GM23338 (cell line): Measurements from ENCODE around the gene ANKRD60. TPM values are rescaled to one million over a fixed set of nuclear protein-coding genes. Genes with fewer than 3 reads are reported as not detected.

Experiments used
- ATAC-seq: fragments of 200-7000 bp; cut with Tn5 transposase; 3 replicates; pipeline ENCODE4 v1.9.1; 2020
- DNase-seq: peaks from one replicate; pipeline ENCODE4 v3.0.0-alpha.2; 2015; ENCODE audit warnings: low spot score
- H2AFZ ChIP-seq: fragments of 200-600 bp; sonication (generic); 2 replicates; pipeline ENCODE4 v1.8.0; 2016; ENCODE audit warnings: antibody characterized with exemption, mild to moderate bottlenecking, moderate library complexity
- H3F3A ChIP-seq: fragments of 200-600 bp; sonication (generic); replicated peaks from 2 replicates; pipeline ENCODE4 v1.8.0; 2017; ENCODE audit warnings: antibody characterized with exemption, mixed run types, low read depth
- H3K27ac ChIP-seq: fragments of 200-600 bp; sonication (generic); 2 replicates; pipeline ENCODE4 v1.6.1; 2016; ENCODE audit warnings: low read depth
- H3K27me3 ChIP-seq: fragments of 200-600 bp; sonication (generic); 2 replicates; pipeline ENCODE4 v1.8.0; 2016; ENCODE audit warnings: mild to moderate bottlenecking, mixed run types, moderate library complexity; ENCODE audit not compliant: insufficient read depth
- H3K36me3 ChIP-seq: fragments of 200-600 bp; sonication (generic); 2 replicates; pipeline ENCODE4 v1.8.0; 2016; ENCODE audit warnings: mild to moderate bottlenecking; ENCODE audit not compliant: insufficient read depth
- H3K4me1 ChIP-seq: fragments of 200-600 bp; sonication (generic); 2 replicates; pipeline ENCODE4 v1.8.0; 2016; ENCODE audit warnings: mild to moderate bottlenecking, moderate library complexity; ENCODE audit not compliant: insufficient read depth
- H3K4me2 ChIP-seq: fragments of 200-600 bp; sonication (generic); 2 replicates; pipeline ENCODE4 v1.7.1; 2017; ENCODE audit warnings: mixed run types
- H3K4me3 ChIP-seq: fragments of 200-600 bp; sonication (generic); 2 replicates; pipeline ENCODE4 v1.6.1; 2016; ENCODE audit warnings: mixed run types
- H3K79me2 ChIP-seq: fragments of 200-600 bp; sonication (generic); replicated peaks from 2 replicates; pipeline ENCODE4 v1.8.0; 2017; ENCODE audit warnings: mild to moderate bottlenecking; ENCODE audit not compliant: insufficient read depth
- H3K9me2 ChIP-seq: fragments of 200-600 bp; sonication (generic); 2 replicates; pipeline ENCODE4 v1.8.0; 2017; ENCODE audit not compliant: insufficient read depth
- H4K20me1 ChIP-seq: fragments of 200-600 bp; sonication (generic); replicated peaks from 2 replicates; pipeline ENCODE4 v1.8.0; 2017; ENCODE audit warnings: mild to moderate bottlenecking; ENCODE audit not compliant: insufficient read depth
- H3K27ac Mint-ChIP-seq: 2 replicates; pipeline ENCODE4 v1.8.0; 2020; ENCODE audit warnings: inconsistent platforms, mild to moderate bottlenecking, moderate library complexity, mixed read lengths
- H3K27me3 Mint-ChIP-seq: 3 replicates; pipeline ENCODE4 v1.8.0; 2022; ENCODE audit warnings: low read depth, mild to moderate bottlenecking, moderate library complexity, mixed read lengths, inconsistent platforms; ENCODE audit not compliant: insufficient read depth, poor library complexity
- H3K36me3 Mint-ChIP-seq: 3 replicates; pipeline ENCODE4 v1.8.0; 2021; ENCODE audit warnings: low read depth, mild to moderate bottlenecking, inconsistent platforms, moderate library complexity, mixed read lengths
- H3K4me1 Mint-ChIP-seq: 3 replicates; pipeline ENCODE4 v1.8.0; 2020; ENCODE audit warnings: mild to moderate bottlenecking, inconsistent platforms, mixed read lengths
- H3K4me3 Mint-ChIP-seq: 3 replicates; pipeline ENCODE4 v1.8.0; 2021; ENCODE audit warnings: moderate library complexity, mild to moderate bottlenecking, inconsistent platforms, mixed read lengths
- H3K9me3 Mint-ChIP-seq: 3 replicates; pipeline ENCODE4 v1.8.0; 2020; ENCODE audit warnings: moderate library complexity, mild to moderate bottlenecking, inconsistent platforms, mixed read lengths
- CREB1 ChIP-seq: fragments of 250-450 bp; sonication (Bioruptor Pico); IDR thresholded peaks from 2 replicates; pipeline ENCODE4 v1.5.0; 2020; ENCODE audit warnings: low read depth, mild to moderate bottlenecking, moderate library complexity
- CTCF ChIP-seq, 2 experiments: fragments of 200-600 bp in 1 of 2; sonication (generic) in 1 of 2; conservative IDR thresholded peaks; 2 replicates each; pipeline versions ENCODE4 v1.5.1 to v1.6.1; 2016 to 2017; ENCODE audit warnings: antibody characterized with exemption in 2 of 2, low read depth in 2 of 2, mild to moderate bottlenecking in 2 of 2, moderate library complexity in 1 of 2
- ETS1 ChIP-seq: IDR thresholded peaks from 2 replicates; pipeline ENCODE4 v1.6.1; 2016; ENCODE audit warnings: antibody characterized with exemption
- EZH2 ChIP-seq: fragments of 200-600 bp; sonication (generic); IDR thresholded peaks from one replicate; pipeline ENCODE4 v1.8.0; 2017; ENCODE audit warnings: antibody characterized with exemption, mild to moderate bottlenecking, low read depth; ENCODE audit not compliant: unreplicated experiment
- EZH2phosphoT487 ChIP-seq: fragments of 200-600 bp; sonication (generic); IDR thresholded peaks from one replicate; pipeline ENCODE4 v1.8.1; 2018; ENCODE audit warnings: antibody characterized with exemption; ENCODE audit not compliant: unreplicated experiment
- JUNB ChIP-seq: IDR thresholded peaks from one replicate; pipeline ENCODE4 v1.6.1; 2016; ENCODE audit warnings: antibody characterized with exemption; ENCODE audit not compliant: unreplicated experiment
- NANOG ChIP-seq: IDR thresholded peaks from 2 replicates; pipeline ENCODE4 v1.6.1; 2016; ENCODE audit warnings: antibody characterized with exemption, borderline replicate concordance
- POLR2AphosphoS5 ChIP-seq: IDR thresholded peaks from 2 replicates; pipeline ENCODE4 v1.6.1; 2016; ENCODE audit warnings: antibody characterized with exemption, low read depth
- REST ChIP-seq: IDR thresholded peaks from one replicate; pipeline ENCODE4 v1.6.1; 2018; ENCODE audit warnings: antibody characterized with exemption; ENCODE audit not compliant: unreplicated experiment
- STAT1 ChIP-seq: IDR thresholded peaks from one replicate; pipeline ENCODE4 v1.6.1; 2016; ENCODE audit warnings: antibody characterized with exemption; ENCODE audit not compliant: unreplicated experiment
- ZNF114 ChIP-seq: fragments of 250-450 bp; sonication (Bioruptor Pico); IDR thresholded peaks from 2 replicates; pipeline ENCODE4 v1.5.0; 2020; ENCODE audit warnings: mild to moderate bottlenecking, moderate library complexity
- ZNF331 ChIP-seq: fragments of 250-450 bp; sonication (Bioruptor Pico); IDR thresholded peaks from 2 replicates; pipeline ENCODE4 v1.5.0; 2020; ENCODE audit warnings: low read depth, mild to moderate bottlenecking, moderate library complexity
- ZNF462 ChIP-seq: fragments of 250-450 bp; sonication (Bioruptor Pico); IDR thresholded peaks from 2 replicates; pipeline ENCODE4 v1.5.0; 2020; ENCODE audit warnings: mild to moderate bottlenecking, moderate library complexity
- polyA plus RNA-seq: library from polyadenylated mRNA; unstranded; fragments of >200 nt; fragmentation: Nextera tagmentation; extraction: Ambion mirVana; gene quantifications from 2 replicates; pipeline ENCODE4 v1.2.1, GENCODE V29; 2016
- total RNA-seq: library from RNA; depleted of rRNA; stranded (reverse); fragments of >200 nt; shearing (Covaris generic); gene quantifications from 2 replicates; pipeline ENCODE4 v1.2.3, GENCODE V29; 2014

The ANKRD60 gene
- total and polyA plus RNA-seq, 2 experiments from 2014 or later, result not detected

GRCh38 chr20:58173091-58173490 is 55.4 kb downstream of the ANKRD60 start:
- no peak overlapping the region for H3K27ac Mint-ChIP-seq
- H3K79me2 ChIP-seq, result no peaks in the 10 kb centered on the region
- peaks cover 14% of the 10 kb centered on the region for H3K4me1 ChIP-seq
- no peak overlapping the region for H3K4me2 ChIP-seq
- ATAC-seq (no peak), DNase-seq (no peak)
- no peaks in the 10 kb centered on the region; the same call in 2 of the 3 replicates for H3K9me3 Mint-ChIP-seq
- H3K36me3 Mint-ChIP-seq, result no peaks in the 10 kb centered on the region
- no peaks in the 10 kb centered on the region for H3K27me3 ChIP-seq
- TF ChIP-seq CREB1 (no peak), ZNF462 (CRISPR knock-in tag) (no peak), STAT1 (no peak), REST (no peak), EZH2 (no peak), ZNF331 (CRISPR knock-in tag) (no peak), JUNB (no peak), CTCF (conservative IDR thresholded peaks at IDR 0.05; ENCODE audit: low read depth in 2 of 2) (no peak), POLR2AphosphoS5 (no peak), NANOG (no peak), EZH2phosphoT487 (no peak), ZNF114 (CRISPR knock-in tag) (no peak), ETS1 (no peak)
- H3K4me3 ChIP-seq, result no peak overlapping the region
- no peaks in the 10 kb centered on the region for H3F3A ChIP-seq
- H4K20me1 ChIP-seq, result no peaks in the 10 kb centered on the region
- no peak overlapping the region for H3K4me3 Mint-ChIP-seq
- no peak overlapping the region for H3K27ac ChIP-seq
- H3K36me3 ChIP-seq, result no peaks in the 10 kb centered on the region
- peaks cover 19% of the 10 kb centered on the region for H3K4me1 Mint-ChIP-seq
- no peaks in the 10 kb centered on the region for H3K9me2 ChIP-seq
- H2AFZ ChIP-seq, result no peak overlapping the region
- peaks cover 6% of the 10 kb centered on the region for H3K27me3 Mint-ChIP-seq
